Cardiac fibroblast (primary cell): ENCODE measurements around the gene SUSD3.
"Not testable (repeated sequence)": the region's sequence is repeated elsewhere in the genome, so short reads cannot be mapped to it uniquely, and the experiment has no call there.

ENCODE experiments used
- DNase-seq, 2 donors: peaks; one replicate each; pipeline versions ENCODE4 v3.0.0 to v3.0.0-alpha.2; 2010; ENCODE audit warnings: low read depth in 2 of 2
- H3K4me3 ChIP-seq, 2 donors: replicated peaks in 1 of 2; 1 replicate in 1 of 2; 2 replicates in 1 of 2; pipeline ENCODE4 v1.5.1; 2011; ENCODE audit warnings: low read depth in 2 of 2, low read length in 2 of 2, mild to moderate bottlenecking in 2 of 2, moderate library complexity in 1 of 2
- CTCF ChIP-seq: IDR thresholded peaks from one replicate; pipeline ENCODE4 v1.5.1; 2011; ENCODE audit warnings: low read depth, mild to moderate bottlenecking, low read length, inconsistent platforms

Gene SUSD3

GRCh38 chr9:93013856-93014582 is 44.5 kb upstream of the SUSD3 start:
- no peak for TF ChIP-seq CTCF
- no peak for DNase-seq

GRCh38 chr9:93015190-93015589 is 43.3 kb upstream of the SUSD3 start:
- H3K4me3 ChIP-seq, DNase-seq: not testable (repeated sequence)

More at GRCh38 chr9:93013856-93014582, 44.5 kb upstream of the SUSD3 start:
- H3K4me3 ChIP-seq = no peak overlapping the region

- DNase-seq = no peak
- no peak overlapping the region for H3K4me3 ChIP-seq
- TF ChIP-seq CTCF = no peak
Observed at GRCh38 chr9:93017621-93018020, 40.9 kb upstream of the SUSD3 start.

- no peak for DNase-seq
- H3K4me3 ChIP-seq = no peak overlapping the region
- TF ChIP-seq CTCF = no peak
Observed at GRCh38 chr9:93020151-93020550, 38.4 kb upstream of the SUSD3 start.

- no peak overlapping the region for H3K4me3 ChIP-seq
- no peak for DNase-seq
- TF ChIP-seq CTCF = no peak
Observed at GRCh38 chr9:93020771-93021670, 37.5 kb upstream of the SUSD3 start.

GRCh38 chr9:93022066-93022465 is 36.4 kb upstream of the SUSD3 start:
- no peak for DNase-seq
- H3K4me3 ChIP-seq = no peak overlapping the region
- TF ChIP-seq CTCF = no peak

GRCh38 chr9:93022721-93023520 is 35.6 kb upstream of the SUSD3 start:
- no peak for DNase-seq
- no peak overlapping the region for H3K4me3 ChIP-seq
- TF ChIP-seq CTCF = no peak
